Skin of body (tissue), 2 donors: ENCODE data around the gene PREPL. TPM values are rescaled to one million over a fixed set of nuclear protein-coding genes. Genes with fewer than 3 reads are reported as not detected.

Source experiments
- DNase-seq: peaks from one replicate; lab custom pipeline; 2025; lab: John Stamatoyannopoulos, UW
- total RNA-seq: library from RNA; depleted of rRNA; stranded (reverse); fragments of >200 nt; gene quantifications from one replicate; pipeline ENCODE4 v1.2.3, GENCODE V29; 2014

The PREPL gene
- total RNA-seq, 1 donor from 2014 or later: 66.7 TPM

GRCh38 chr2:44295633-44296359 lies 65.5 kb downstream of the PREPL start:
- DNase-seq: no peak

DNA sequence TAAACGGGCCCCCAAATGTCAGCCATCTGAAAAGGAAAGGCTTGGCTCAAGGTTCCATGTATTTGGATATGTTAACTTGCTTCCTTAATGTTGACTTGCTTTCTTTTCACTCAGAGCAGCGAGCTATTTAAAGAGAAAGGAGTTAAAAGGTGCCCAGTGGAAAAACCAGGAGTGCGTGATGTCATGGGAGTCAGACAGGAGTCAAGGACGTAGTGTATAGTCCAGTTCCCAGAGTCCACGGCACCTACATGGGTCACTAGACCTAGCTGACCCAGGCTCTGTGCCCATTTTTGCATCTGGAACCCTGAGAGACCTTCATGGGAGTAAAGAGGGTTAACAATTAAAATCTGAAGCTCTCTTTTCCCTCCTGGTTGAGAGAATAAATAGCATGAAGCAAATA lies 66.2 kb downstream of the PREPL start:
- DNase-seq: no peak

DNA sequence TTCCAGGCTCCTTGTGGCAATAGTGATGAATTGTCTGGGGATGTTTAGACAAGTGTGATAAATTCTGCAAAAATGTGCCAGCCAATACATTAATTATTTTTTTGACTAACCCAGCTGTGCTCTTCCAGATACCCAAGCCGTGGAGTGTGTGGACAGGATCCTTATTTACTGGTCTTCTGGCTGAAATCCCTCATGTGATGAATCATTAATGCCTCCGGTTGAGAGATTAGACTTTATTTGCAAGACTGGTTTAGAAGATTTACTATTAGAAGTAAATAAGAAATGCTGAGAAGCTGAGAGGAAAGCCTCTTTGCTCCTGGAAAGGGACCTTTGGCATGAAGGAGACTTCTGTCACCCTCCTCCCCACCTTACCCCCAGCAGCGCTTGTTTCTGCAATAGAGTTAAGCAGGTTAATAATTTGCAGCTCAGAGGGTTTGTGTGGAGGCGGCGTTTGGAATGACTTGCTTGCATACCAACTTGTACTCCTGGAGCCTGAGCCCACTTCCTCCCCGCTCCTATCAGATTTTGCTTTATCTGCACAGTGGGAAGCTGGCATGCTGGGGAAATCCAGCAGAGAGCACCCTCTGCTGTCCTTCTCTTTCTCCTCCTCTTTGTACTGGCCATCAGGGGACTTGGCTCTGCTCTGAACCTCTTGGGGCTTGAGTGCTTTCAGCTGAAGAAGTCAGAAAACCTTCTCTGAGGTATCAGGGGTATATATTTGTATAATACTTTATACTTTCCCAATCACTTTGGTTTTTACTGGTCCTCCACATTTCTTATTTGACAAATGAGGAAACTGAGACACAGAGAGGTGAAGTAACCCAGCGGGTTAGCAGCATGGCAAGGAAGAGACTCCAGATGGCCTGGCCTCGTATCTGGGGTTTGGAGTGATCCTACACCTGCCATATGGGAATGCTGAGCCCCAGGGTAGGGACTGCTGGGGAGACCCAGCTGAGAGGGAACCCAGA lies 69.7 kb downstream of the PREPL start:
- DNase-seq: no peak

DNA sequence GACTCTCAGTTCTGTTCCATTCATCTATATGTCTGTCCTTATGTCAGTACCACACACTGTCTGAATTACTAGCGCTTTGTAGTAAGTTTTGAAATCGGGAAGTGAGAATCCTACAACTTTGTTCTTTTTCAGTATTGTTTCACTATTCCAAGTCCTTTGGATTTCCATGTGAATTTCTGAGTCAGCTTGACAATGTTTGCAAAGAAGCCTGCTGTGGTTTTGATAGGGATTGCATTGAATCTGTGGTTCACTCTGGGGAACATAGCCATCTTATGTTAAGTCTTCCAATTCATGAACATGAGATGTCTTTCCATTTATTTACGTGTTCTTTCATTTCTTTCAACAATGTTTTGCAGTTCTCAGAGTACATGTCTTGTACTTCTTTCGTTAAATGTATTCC lies 71.0 kb downstream of the PREPL start:
- no peak for DNase-seq

DNA sequence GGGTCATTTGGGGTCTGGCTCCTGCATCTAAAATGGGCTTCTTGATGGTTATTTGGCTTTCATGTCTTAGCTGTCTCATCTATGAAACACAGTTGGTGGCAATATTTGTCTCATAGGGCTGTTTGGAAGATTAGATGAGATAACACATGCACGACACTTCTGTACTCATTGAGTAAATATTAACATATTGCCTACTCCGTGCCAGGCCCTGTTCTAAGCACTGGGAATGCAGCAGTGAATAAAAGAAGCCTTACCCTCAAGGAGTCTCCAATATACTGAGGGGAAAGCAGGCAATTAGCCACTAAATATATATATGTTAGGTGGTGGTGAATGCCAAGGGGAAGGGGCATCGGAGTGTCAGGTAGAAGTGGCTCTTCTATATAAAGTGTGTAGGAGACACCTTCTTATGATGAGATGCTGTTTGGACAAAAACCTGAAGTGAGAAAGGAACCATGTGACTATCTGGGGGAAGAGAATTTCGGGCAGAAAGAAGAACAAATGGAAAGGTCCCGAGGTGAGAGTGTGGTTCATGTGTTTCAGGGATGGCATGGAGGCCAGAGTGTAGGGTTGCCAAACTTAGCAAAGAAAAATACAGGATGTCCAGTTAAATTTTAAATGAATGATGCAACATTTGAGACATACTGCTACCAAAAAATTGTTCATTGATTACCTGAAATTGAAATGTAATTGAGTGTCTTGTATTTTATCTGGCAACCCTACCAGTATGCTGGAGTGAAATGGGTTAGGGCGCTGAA lies 74.2 kb downstream of the PREPL start:
- DNase-seq: no peak

- no peak for DNase-seq
Measured at GRCh38 chr2:44286119-44286883, 75.0 kb downstream of the PREPL start.

GRCh38 chr2:44285174-44285573 lies 76.1 kb downstream of the PREPL start:
- no peak for DNase-seq

DNA sequence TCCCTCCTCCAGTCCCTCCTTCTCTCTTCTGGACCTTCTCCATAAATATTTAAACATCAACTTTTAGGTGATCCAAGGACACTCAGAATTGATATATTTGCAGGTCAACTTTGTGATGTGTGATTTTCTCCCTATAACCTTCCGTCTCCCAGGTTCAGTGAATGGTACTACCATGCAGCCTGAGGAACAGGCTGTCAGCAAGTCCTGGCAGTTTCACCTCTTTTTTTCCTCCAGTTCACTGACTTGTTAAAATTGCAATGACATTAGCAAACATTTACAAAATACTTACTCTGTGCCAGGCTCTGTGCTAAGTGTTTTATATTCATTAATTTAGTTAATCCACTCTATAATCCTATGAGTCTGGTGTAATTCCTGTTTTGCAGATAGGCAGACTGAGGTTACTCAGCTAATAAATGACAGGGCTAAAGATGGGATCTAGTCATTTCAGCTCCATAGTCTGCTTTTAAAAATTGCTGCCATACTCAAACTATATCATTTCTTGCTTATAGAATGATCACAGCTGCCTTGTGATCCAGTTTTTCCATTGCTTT lies 78.1 kb downstream of the PREPL start:
- no peak for DNase-seq

DNA sequence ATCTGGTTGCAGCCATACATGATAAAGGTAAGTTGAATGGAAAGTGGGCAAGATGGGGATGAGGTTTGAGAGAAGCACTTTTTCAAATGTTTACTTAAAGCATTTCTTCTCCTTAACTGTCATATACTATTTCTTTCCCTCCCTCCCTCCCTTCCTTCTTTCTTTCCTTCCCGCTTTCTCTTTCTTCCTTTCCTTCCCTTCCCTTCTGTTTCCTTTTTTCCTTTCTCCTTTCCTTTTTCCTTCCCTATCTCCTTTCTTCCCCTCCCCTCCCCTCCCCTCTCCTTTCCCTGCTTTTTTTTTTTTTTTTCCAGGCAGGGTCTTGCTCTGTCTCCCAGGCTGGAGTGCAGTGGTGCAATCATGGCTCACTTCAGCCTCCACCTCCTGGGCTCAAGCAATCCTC lies 80.4 kb downstream of the PREPL start:
- DNase-seq: no peak

DNA sequence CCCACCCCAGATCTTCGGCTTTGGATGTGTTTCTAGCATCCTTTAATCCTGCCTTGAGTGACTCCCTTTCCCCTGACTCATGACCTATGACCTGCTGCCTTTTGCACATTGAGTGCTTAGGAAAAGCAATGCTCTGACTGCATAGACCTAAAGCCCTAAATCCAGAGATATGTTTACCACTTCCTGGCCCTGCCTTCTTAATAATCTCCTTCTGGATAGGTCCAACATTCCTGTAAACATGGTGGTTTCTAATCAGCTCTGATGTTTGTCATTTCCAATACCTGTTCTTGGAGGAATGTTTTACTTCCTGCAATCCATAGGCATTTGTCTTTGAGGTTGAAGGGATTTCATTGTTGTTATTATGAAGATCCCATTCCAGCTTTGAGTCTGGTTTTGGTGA lies 83.8 kb downstream of the PREPL start:
- DNase-seq: no peak

- DNase-seq: no peak
Measured at GRCh38 chr2:44275927-44276303, 85.4 kb downstream of the PREPL start.

- DNase-seq: no peak
Measured at GRCh38 chr2:44273596-44273995, 87.7 kb downstream of the PREPL start.

DNA sequence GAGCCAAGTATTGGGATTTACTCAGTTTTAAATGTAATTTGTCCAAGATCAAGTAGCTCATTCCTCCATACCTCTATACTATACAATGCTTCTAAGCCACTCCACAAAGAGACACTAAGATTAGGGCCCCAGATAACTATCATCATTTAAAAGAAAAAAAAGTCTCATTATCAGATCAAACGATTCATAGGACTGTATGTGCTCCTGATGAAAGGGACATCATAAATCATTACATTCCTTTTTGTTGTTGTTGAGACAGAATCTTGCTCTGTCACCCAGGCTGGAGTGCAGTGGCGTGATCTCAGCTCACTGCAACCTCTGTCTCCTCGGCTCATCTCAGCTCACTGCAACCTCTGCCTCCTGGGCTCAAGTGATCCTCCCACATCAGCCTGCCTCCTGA lies 88.2 kb downstream of the PREPL start:
- no peak for DNase-seq

DNA sequence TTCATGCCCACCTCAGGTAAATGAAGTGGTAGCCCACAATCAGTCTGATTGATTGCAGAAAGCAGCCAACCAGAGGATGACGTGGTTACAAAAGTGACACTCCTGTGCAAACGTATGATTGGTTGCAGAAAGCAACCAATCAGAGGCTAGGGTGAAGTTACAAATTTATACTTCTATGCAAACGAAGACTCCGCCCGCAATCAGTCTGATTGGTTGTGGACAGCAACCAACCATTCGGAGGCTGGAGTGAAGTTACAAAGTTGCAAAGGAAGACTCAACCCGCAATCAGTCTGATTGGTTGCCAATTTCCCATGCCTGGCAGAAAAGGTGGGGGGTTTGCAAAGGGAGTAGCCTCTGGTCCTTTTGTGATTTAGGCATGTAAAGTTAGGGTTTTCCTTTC lies 90.0 kb downstream of the PREPL start:
- no peak for DNase-seq

- no peak for DNase-seq
Measured at GRCh38 chr2:44269831-44270230, 91.5 kb downstream of the PREPL start.

DNA sequence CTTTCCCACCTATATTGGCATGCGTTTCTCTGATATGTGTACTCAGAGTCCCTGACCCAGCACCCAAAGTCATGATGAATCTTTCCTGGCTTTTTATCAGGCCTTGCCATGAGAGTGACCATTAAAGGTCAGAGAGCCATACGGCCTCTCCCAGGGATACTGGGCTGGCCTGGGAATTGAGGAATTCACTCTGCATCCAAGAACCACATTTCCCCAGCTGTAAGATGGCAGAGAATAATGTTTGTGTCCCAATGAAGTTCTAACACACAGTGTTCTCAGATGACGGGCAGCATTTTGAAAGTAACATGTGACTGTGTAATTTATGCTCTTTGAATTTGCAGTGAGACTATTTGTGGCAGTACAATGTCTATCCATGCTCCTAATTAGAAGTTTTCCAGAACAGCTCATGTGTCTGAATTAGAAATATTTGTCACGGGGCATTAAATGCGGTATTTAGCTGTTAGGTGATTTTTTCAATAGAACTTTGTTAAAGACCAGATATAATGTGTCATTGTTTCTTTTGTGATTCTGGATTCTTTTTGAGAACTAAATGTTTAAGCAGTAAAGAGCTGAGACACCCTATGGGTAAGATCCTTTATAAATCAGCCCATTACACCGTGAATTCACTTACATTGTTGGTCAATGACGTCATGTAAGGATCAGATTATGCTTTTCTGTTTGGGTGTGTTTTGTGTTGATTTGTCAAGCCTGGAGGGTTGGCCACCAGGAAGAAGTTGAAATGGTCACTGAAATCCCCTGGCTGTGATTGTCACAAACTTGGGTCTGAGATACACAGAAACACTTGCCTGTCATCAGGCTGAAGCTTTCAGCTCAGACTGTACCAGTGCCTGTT lies 93.3 kb downstream of the PREPL start:
- peak; percentile 53 for DNase-seq
